GM21576 (cell line): ENCODE results near the gene MB.

Experiments
- ATAC-seq: cut with Tn5 transposase; IDR thresholded peaks from one replicate; pipeline ENCODE4 v1.9.1; 2021; ENCODE audit warnings: mild to moderate bottlenecking, moderate library complexity; ENCODE audit not compliant: unreplicated experiment

MB gene

DNA sequence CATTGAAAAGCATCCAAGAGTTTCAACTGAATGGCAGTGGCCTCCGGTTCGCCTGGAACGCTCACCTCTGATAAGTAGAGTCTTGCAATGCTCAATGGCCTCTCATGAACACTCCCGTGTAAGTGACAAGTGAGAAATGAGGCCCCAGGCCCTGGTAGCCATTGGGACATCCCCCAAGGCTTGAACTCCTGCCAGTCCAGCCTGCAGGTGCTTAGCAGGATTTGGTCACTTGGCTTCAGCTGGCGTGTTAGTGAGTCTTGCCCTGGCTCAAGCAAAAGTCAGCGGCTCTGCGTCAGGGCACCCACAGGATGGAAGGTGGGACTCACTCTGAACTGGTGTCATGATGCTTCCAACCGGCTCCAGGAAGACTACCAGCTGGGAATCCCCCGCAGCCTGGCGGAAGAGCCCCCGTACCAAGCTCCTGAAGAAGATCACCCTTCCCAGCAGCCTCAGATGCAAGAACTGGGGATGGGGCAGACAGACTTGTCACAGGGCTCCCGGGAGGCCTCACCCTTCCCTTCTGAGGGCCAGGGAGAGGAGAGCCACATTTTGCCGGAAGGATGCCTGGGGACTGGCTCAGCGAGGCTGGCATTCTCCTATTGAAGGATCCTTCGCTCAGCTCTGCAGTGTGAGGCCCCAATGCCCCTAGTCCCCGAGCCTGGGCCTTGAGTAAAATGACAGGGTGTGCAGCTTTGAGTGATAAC is 19.3 kb downstream of the MB start:
- no peak for ATAC-seq

DNA sequence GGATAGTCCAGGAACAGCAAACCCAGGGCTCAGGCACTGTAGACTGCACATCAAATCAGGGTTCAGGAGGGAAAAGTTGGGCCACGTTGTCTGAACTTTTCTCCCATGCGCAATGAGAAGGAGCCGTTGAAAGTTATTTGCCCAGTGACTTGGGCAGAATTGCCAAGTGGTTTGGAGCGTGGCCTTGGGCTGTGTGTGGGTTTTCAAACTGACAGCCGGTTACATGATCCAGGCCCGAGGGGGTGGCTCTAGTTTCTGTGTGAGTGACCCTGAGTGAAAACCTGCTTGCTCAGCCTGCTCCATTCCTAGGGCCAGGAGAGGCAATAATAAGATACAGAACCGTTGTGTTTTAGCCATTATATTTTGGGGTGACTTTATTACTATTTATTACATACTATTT is 20.3 kb downstream of the MB start:
- no peak for ATAC-seq

DNA sequence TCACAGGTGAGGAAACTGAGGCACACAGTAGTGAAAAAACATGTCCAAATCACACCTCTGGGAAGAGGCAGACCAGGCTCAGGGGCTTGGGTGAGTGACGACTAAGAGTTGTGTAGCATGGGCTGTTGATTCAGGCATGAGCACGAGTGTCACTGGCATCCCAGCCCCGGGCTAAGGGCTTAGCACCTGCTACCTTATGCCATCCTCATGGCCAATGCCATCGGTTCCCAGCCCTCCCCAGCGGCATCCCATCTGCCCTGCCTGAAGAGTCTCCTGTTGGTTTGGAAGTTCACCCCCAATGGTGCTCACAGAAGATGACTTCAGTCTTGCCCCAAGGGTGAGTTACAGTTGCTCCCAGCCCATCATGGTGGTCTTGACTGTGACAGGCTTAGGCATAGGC is 22.4 kb downstream of the MB start:
- ATAC-seq = no peak

DNA sequence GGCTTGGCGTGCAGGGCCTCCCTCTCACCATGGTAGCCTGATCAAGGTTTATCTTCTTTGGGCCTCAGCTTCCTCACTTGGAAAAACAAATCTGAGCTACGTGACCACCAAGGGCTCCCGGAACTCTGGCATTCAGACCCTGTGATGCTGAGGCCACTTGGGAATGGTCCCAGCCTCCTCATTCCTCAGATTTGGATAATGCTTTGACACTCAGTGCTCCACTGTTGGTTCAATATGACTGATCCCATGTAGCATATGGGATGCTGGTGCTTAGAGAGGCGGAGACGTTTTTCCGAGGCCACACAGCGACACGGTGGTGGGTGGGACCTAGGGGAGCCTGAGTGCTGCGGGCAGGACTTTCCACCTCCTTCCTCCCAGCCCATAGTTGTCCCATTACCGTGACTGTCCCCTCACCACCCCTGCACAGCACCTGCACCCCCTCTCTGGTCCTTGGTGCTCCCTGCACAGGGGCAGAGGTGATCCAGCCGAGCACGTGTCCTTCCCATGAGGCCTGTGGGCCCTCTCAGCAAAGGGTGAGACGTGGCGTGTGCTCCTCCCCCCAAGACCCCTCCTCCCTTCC is 23.1 kb downstream of the MB start:
- no peak for ATAC-seq

DNA sequence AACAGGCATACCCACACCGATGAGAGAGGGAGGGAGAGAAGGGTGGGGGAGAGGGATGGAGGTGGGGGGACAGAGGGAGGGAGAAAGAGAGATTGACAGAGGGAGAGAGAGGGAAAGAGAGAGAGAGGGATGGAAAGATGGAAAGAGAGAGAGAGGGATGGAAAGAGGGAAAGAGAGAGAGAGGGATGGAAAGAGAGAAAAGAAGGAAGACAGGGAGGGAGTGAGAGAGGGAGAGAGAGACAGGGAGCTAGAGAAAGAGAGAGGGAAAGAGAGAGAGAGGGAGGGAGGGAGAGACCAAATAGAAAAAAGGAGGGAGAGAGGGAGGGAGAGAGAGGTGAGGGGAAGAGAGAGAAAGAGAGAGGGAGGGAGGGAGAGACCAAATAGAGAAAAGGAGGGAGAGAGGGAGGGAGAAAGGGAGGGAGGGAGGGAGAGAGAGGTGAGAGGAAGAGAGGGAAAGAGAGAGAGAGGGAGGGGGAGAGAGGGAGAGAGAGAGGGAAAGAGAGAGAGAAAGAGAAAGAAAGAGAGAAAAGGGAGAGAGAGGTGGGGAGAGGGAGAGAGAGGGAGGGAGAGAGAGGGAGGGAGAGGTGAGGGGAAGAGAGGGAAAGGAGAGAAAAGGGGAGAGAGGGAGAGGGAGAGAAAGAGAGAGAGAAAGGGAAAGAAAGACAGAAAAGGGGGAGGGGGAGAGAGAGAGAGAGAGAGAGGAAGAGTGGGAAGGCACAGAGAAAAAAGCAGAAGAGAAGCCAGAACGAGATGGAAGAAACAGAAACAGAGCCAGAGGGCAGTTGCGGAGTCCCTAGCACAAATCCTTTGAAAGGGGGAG is 23.8 kb downstream of the MB start:
- no peak for ATAC-seq

DNA sequence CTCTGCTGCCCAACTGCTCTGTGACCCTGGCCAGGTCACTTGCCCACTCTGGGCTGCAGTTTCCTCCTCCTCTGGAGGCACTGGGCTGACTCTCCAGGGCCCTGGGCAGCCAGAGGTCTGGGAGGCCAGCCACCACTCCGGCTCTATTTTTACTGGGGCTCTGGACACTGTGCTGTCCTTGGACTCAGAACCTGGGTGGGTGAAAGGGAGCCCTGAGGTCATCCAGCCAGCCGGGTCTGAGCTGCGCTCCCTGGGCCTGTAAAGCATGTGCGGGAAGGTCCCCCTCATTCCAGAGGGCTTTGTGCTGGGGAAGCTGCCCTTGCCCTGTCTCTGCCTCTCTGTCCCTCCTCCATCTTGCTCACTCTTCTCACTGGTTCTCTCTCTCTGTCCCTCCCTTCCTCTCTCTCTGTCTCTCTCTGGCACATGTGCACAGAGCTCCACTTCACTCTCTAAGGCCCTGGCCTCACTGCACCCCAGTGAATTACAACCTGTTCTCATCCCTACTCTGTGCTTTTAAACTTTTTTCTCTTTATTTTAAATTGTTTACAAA is 24.6 kb downstream of the MB start:
- ATAC-seq = no peak

DNA sequence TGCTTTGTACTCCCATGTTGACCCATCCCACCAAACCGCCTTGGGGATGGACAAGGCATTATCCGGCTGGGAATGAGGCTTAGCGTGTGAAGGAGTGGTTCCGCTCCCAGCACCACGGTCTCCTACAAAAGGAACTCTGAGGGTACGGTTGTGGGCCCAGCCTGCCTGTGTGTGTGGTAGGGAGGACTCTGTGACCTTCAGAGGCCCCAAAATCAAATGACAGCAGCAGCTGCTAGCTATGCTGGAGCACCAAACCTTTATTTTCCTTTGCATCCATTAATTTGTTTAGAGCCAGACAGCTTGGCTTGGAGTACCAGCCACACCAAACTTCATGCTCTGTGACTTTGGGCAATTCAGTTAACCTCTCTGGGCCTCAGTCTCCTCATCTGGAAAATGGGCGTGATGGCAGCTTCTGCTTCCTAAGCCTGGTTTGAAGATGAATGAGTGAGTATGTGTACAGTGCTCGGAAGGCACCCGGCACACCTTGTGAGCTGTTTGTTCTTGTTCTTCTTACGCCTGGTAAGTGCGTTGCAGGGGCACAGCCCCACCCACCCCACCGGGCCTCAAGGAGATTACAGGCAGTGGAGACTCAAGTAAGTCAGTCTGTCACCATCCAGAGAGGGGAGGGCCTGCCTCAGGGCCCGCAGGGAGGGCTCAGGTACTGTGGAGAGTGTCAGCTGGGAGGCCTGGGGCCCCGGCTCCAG is 25.3 kb downstream of the MB start:
- ATAC-seq = no peak

DNA sequence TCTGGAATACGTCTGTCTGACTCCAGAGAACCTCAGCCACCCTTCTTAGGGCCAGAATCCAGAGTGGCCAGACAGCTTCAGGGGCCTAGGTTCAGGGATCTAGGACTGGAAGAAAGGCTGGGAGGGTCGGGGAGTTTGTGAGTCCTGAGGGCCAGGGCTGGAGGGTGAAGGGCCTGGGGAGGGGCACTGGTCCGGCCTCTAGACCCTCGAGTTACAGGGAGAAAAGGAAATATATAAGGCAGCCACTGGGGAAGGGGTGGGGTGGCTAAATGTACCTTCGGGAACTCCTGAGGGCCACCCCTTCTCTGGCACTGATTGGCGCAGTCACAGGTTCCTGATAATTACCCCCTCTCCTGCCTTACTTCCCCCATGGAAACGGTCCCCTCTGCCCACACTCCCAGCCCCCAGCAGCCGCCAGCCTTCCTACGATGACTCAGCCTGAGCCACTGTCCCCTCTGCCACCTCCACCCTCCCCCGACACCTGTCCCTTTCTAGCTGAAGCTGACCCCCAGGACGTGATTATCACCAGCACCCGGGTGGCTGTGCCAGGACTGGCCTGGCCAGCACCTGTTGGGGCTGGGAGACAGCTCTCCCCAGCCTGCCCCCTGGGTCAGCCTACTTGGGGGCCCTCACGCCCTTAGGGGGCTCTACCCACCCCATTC is 26.4 kb downstream of the MB start:
- ATAC-seq = no peak

DNA sequence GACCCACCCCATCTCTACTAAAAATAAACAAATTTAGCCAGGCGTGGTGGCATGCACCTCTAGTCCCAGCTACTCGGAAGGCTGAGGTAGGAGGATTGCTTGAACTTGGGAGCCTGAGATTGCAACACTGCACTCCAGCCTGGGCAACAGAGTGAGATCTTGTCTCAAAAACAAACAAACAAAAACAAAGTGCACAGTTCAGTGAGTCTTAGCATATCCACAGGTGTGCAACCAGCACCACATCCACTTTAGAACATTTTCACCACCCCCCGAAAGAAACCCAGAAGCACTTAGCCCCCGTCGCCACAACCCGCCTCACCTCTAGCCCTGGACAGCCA is 27.4 kb downstream of the MB start:
- ATAC-seq = no peak

DNA sequence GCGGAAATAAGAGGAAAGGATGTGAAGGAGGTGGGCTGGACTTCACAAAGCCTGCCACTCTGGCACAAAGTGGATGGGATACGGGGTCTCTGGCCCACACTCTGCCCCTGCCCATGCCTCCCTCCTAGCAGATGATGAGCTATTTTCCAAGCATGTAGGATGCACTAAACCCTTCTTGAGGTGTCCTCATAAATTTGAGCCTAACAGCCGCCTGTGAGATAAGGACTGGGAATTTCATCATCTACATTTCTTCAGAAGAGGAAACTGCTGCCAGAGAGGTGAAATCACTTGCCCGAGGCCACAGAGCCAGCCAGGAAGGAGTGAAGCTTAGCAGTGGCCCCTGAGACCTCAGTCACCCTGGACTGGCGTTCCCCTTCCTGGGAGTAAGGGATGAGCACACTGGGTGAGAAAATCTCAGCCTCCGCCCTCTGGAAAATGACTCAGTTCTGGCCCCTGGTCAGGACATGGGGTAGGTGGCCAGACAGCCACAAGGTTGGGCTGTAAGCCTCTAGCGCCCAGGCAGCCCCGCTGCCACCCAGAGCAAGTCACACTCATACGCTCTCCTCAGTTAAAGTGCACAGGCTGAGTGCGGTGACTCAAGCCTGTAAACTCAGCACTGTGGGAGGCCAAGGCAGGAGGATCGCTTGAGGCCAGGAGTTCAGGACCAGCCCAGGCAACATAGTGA is 27.9 kb downstream of the MB start:
- no peak for ATAC-seq

DNA sequence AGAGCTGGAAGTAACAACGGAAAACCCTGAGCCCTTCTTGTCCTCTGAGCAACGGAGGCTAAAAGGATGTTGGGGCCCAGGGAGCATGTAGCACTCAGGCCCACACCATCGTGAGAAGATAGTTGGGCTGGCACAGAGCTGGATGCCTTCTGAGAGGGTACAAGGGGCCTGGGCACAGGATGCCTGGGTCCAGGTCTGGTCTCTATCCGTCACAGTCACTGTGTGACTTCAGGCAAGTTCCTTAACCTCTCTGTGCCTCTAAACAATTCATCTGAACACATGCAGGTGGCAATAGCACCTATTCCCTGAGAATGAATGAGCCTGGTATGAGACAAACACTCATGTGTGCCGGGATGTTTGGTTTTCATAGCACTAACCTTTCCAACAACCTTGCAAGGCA is 29.2 kb downstream of the MB start:
- no peak for ATAC-seq

DNA sequence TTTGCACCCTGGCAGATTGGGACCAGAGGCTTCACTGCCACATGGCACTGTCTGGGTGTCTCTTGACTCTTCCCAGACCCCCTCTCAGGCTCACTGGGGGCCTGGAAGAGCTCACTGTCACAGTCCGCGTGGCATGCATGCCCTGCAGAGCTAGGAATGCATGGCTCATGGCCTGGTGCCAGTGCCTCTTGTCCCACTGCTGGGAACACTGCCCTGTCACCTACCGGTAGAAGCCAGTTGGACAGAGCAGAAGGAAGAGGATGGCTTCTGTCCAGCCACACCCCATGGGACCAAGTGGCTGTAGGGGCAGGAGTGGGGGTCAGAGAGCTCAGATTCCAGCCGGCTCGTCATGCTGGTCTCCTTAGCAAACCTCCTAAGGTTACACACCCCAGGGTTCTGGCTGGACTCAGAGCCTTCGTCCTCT is 29.7 kb downstream of the MB start:
- ATAC-seq = no peak

DNA sequence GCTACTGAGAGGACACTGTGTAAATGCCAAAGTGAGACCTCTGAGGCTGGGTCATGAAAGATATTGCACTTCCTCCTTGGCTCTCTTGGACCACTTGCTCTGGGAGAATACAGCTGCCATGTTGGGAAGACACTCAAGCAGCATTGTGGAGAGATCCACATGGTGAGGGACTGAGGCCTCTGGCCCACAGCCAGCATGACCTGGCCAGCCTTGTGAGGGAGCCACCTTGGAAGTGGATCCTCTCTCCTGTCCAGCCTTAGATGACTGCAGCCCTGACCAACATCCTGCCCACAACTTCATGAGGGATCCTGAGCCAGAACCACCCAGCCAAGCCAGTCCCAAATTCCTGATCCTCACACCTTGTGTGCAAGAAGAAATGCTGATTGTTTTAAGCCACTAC is 30.4 kb downstream of the MB start:
- no peak for ATAC-seq

DNA sequence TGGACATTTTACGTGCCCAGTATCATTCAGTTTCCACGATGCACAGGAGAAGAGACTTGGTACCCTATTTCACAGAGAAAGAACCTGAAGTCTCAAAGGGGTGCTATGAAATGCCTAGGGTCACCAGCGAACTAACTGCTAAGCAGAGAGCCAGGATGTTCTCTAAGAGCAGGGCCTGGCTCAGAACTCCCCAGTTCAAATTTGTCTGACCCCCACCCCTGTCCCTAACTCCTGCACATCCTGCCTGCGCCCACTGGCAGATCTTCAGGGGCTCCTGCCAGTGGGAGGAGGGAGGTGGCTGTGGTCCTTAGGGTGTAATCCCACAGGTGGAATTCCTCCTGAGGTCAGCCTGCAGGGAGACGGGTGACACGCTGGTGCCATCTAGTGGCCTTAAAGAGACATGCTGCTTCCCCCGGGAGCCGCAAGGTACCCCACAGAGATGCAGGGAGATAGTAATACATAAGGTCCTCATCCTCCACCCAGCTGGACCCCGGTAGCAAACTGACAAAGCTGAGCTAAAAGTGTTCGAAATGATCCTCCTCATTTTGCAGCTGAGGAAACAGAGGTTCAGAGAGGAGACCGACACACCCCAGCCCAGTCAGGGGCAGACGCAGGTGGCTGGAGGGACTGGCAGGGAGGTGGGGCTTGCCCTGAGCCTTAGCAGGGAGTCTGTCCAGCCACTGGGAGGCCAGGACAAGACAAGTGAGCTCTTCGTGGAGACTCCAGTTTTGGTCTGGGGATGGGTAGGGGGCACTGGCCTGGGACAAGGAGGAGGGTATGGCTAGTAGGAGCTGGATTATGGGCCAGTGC is 34.1 kb downstream of the MB start:
- ATAC-seq = no peak

DNA sequence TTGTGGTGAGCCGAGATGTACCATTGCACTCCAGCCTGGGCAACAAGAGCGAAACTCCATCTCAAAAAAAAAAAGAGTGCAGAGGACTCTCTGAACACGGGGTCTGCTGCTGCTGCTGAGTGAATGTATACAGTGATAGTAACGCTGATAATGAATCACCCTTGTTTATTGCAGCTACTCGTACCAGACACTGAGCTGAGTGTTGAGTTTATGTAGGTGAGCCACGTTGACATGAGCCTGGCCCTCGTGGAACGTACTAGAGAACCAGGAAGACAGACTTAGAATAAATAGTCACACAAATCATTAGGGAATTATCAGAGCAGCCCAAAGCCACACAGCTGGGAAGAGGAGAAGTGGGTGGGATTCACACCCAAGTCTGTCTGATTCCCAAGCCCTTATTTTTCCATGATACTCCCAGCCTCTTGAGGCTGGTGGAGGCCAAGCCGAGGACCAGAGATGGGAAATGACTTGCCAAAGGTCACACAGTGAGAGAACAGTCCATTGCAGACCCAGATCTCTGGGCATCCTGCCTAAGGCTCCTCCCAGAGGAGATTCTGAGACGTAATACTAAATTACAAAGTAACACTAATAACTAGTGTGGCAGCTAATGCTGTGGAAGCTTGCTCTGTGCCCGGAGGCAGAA is 34.8 kb downstream of the MB start:
- ATAC-seq = no peak

DNA sequence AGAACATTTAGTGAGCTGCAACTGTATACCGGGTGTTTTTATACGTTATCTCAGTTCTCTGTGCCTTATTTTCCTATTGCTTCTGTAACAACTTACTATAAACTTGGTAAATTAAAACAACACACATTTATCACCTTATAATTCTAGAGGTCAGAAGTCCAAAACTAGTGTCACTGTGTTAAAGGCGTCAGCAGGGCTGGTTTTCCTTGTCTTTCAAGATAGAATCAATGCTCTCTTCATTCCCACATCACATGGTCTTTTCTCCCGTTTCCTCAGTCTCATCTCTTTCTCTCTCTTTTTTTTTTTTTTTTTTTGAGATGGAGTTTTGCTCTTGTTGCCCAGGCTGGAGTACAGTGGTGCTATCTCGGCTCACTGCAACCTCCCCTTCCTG is 36.1 kb downstream of the MB start:
- ATAC-seq = no peak

DNA sequence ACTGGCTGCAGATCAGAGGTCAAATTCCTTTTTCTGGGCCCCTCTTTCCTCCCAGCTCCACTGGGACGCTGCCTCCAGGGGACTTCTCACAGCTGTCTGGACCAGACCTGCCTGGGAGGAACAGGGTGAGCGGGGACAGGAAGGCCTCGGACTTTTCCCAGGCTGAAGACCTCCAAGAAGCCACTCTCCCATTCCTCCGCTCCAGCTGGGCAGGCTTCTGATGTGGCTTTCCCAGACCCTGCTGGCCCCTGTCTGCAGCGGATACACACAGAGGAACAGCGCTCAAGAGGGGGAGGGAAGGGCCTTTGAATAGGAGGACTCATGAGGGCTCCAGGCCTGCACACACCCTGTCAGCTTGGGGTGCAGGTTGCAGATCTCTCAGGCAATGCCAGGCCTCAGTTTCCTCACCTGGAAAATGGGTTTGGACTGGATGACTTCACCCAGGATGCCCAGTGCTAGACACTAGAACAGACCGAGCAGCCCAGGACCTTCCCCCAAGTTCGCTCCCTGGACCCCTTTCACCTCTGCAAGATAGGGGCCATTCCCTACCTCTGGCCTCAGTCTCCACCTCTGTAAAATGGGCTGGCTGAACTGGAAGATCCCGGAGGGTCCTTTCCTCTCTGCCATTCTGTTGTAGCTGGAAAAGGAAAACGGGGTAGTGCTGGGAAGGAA is 36.6 kb downstream of the MB start:
- ATAC-seq = no peak

DNA sequence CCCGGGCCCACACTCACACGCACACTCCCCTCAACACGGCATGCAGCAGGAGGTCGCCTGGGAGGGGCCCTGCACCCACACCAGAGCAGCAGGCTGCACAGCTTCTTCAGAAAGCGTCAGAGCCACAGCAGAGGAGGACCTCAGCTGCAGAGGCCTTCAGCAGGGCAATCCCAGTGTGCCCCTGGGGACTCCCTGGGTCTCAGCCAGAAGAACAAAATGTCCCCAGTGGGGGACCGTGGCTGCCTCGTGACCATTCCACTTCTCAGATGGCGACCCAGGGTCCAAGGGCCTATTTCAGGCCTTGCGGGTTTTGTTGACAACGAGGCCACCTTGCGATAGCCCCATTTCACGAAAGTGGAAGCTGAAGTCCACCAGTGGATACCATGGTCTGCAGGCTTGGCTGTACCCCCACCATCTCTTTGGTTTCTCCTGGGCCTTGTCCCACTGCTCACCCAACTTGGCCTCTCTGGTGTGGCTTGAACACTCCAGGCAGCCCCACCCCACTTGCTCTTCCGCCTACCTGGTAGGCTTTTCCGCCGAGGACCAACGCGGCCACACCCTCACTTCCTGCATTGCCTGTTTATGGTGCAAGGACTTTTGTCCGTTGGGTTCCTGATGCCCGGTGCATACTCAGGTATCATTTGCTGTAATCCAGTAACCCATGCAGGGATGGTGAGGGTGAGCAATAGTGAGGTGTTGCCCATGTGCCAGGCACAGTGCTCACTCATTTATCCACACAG is 38.1 kb downstream of the MB start:
- no peak for ATAC-seq
